Stimulated activated CD8-positive, alpha-beta memory T cell treated with anti-CD3 and anti-CD28 coated beads, Interleukin-7, amount 100 ng/mL, for 24 hours (primary cell): ENCODE measurements around the gene PADI2.

Source experiments
- DNase-seq: peaks from one replicate; pipeline ENCODE4 v3.0.0-alpha.2; 2020; ENCODE audit warnings: low read depth

PADI2 gene

GRCh38 chr1:17112496-17113236 is 6.6 kb downstream of the PADI2 start:
- no peak for DNase-seq

GRCh38 chr1:17112076-17112475 is 7.2 kb downstream of the PADI2 start:
- no peak for DNase-seq

GRCh38 chr1:17110555-17110926 is 8.7 kb downstream of the PADI2 start:
- DNase-seq = no peak

- DNase-seq = no peak
These were observed 9.2 kb downstream of the PADI2 start for GRCh38 chr1:17109892-17110554.

GRCh38 chr1:17108786-17109185 is 10.5 kb downstream of the PADI2 start:
- DNase-seq = no peak

GRCh38 chr1:17108360-17108759 is 10.9 kb downstream of the PADI2 start:
- no peak for DNase-seq

GRCh38 chr1:17104782-17105181 is 14.5 kb downstream of the PADI2 start:
- no peak for DNase-seq

GRCh38 chr1:17102232-17102631 is 17.0 kb downstream of the PADI2 start:
- DNase-seq = no peak

- no peak for DNase-seq
These were observed 18.0 kb downstream of the PADI2 start for GRCh38 chr1:17101261-17101660.

GRCh38 chr1:17099616-17100340 is 19.5 kb downstream of the PADI2 start:
- DNase-seq = no peak

GRCh38 chr1:17098446-17099317 is 20.6 kb downstream of the PADI2 start:
- no peak for DNase-seq

- DNase-seq = no peak
These were observed 21.5 kb downstream of the PADI2 start for GRCh38 chr1:17097787-17098186.

GRCh38 chr1:17097147-17097546 is 22.1 kb downstream of the PADI2 start:
- no peak for DNase-seq

- DNase-seq = no peak
These were observed 22.7 kb downstream of the PADI2 start for GRCh38 chr1:17096584-17096983.

- DNase-seq = no peak
These were observed 24.1 kb downstream of the PADI2 start for GRCh38 chr1:17095141-17095540.

- DNase-seq = no peak
These were observed 24.6 kb downstream of the PADI2 start for GRCh38 chr1:17094664-17095063.

- DNase-seq = no peak
These were observed 25.3 kb downstream of the PADI2 start for GRCh38 chr1:17093822-17094393.

GRCh38 chr1:17091252-17091651 is 28.0 kb downstream of the PADI2 start:
- no peak for DNase-seq

GRCh38 chr1:17089506-17089905 is 29.7 kb downstream of the PADI2 start:
- no peak for DNase-seq

- DNase-seq = no peak
These were observed 32.5 kb downstream of the PADI2 start for GRCh38 chr1:17086751-17087150.

GRCh38 chr1:17084787-17085186 is 34.5 kb downstream of the PADI2 start:
- DNase-seq = no peak

- DNase-seq = no peak
These were observed 36.5 kb downstream of the PADI2 start for GRCh38 chr1:17082761-17083160.
